Right ventricle myocardium superior (tissue), 1 donor: ENCODE results near the gene OR1J4. TPM values are rescaled to one million over a fixed set of nuclear protein-coding genes. Genes with fewer than 3 reads are reported as not detected.

Experiments
- ATAC-seq: fragments of 200-7000 bp; cut with Tn5 transposase; one replicate; pipeline ENCODE4 v1.9.1; 2020; ENCODE audit warnings: mild to moderate bottlenecking; ENCODE audit not compliant: poor library complexity
- DNase-seq: peaks from one replicate; pipeline ENCODE4 v3.0.0-alpha.2; 2020
- intact Hi-C: fragments of 100-400 bp; cut with DNase I; formaldehyde crosslinking; loops from one replicate; pipeline ENCODE4 v1.11.2; 2022
- total RNA-seq: library from RNA; stranded (reverse); fragmentation: NEBNext Ultra II Directional; extraction: Animal tissue kit (Norgen Biotek cat#: 25700); gene quantifications from one replicate; pipeline ENCODE4 v1.2.1, GENCODE V29; 2021
- donor health status: DM: no; HTN: yes; CAD: no; lungs with severe emphysema.

Gene OR1J4
- total RNA-seq, 1 donor from 2014 or later: not detected

- DNase-seq: no peak
- ATAC-seq: no peak
- intact Hi-C loops: no loop called here
These were observed 42.5 kb downstream of the OR1J4 start for GRCh38 chr9:122561446-122561845.

GRCh38 chr9:122562134-122562760, 43.3 kb downstream of the OR1J4 start:
- intact Hi-C loops: no loop called here
- DNase-seq: no peak
- no peak for ATAC-seq

GRCh38 chr9:122567901-122568300, 49.0 kb downstream of the OR1J4 start:
- DNase-seq (no peak), ATAC-seq (no peak)
- intact Hi-C loops: no loop called here

Other genes with a start within 250 kb of the OR1J4 start
- gene PTGS1, start 148.1 kb upstream of the OR1J4 start, total RNA-seq: 4.0 TPM
- not detected for gene OR1J1, start 41.2 kb upstream of the OR1J4 start, total RNA-seq
- not detected for gene OR1J2, start 8.3 kb upstream of the OR1J4 start, total RNA-seq
- gene OR1N1, start 8.2 kb downstream of the OR1J4 start, total RNA-seq: not detected
- not detected for gene OR1N2, start 34.0 kb downstream of the OR1J4 start, total RNA-seq
- not detected for gene OR1L8, start 64.2 kb downstream of the OR1J4 start, total RNA-seq
- gene OR1Q1, start 95.6 kb downstream of the OR1J4 start, total RNA-seq: not detected
- not detected for gene OR1B1, start 138.5 kb downstream of the OR1J4 start, total RNA-seq
- not detected for gene OR1L1, start 142.6 kb downstream of the OR1J4 start, total RNA-seq
- not detected for gene OR1L3, start 156.0 kb downstream of the OR1J4 start, total RNA-seq
- gene OR1L4, start 204.8 kb downstream of the OR1J4 start, total RNA-seq: not detected
- gene OR1L6, start 223.2 kb downstream of the OR1J4 start, total RNA-seq: not detected